Tibial artery (tissue), 4 donors: Measurements from ENCODE around the gene CCNH.

ENCODE experiments used
- DNase-seq, 2 donors: peaks; one replicate each; pipeline ENCODE4 v3.0.0-alpha.2; 2019
- H3K27ac ChIP-seq, 2 donors: fragments of 200-600 bp; sonication (generic) in 1 of 2; 1 replicate in 1 of 2; 2 replicates in 1 of 2; pipeline ENCODE4 v1.5.1; 2018 to 2019; ENCODE audit warnings: mild to moderate bottlenecking in 1 of 2
- H3K27me3 ChIP-seq, 2 donors: fragments of 200-600 bp; sonication (generic) in 1 of 2; one replicate each; pipeline versions ENCODE4 v1.5.1 to v1.6.0; 2016 to 2019
- H3K36me3 ChIP-seq, 3 donors: fragments of 200-600 bp; sonication (generic) in 2 of 3; one replicate each; pipeline ENCODE4 v1.5.1; 2016 to 2019; ENCODE audit warnings: mild to moderate bottlenecking in 2 of 3
- H3K4me1 ChIP-seq, 4 donors: fragments of 200-600 bp; sonication (generic) in 2 of 4; 1 replicate in 3 of 4; 2 replicates in 1 of 4; pipeline ENCODE4 v1.5.1; 2016 to 2019
- H3K4me3 ChIP-seq, 2 donors: fragments of 200-600 bp; sonication (generic) in 1 of 2; 1 replicate in 1 of 2; 2 replicates in 1 of 2; pipeline ENCODE4 v1.5.1; 2018 to 2019; ENCODE audit warnings: mild to moderate bottlenecking in 2 of 2
- H3K9me3 ChIP-seq, 3 donors: fragments of 200-600 bp; sonication (generic) in 1 of 3; one replicate each; pipeline ENCODE4 v1.5.1; 2016 to 2019
- intact Hi-C: fragments of 100-400 bp; cut with DNase I; formaldehyde crosslinking; loops from one replicate; pipeline ENCODE4 v1.15.0; 2023; ENCODE audit warnings: low total_unique reads
- TF ChIP-seq, protein P1 (sequence below), 2 experiments: fragments of 200-600 bp in 1 of 2; fragments of 450-650 bp in 1 of 2; IDR thresholded peaks; one replicate each; pipeline ENCODE4 v1.5.1; 2017 to 2019; ENCODE audit warnings: antibody characterized with exemption in 2 of 2, mild to moderate bottlenecking in 1 of 2, moderate library complexity in 1 of 2

Gene CCNH

DNA sequence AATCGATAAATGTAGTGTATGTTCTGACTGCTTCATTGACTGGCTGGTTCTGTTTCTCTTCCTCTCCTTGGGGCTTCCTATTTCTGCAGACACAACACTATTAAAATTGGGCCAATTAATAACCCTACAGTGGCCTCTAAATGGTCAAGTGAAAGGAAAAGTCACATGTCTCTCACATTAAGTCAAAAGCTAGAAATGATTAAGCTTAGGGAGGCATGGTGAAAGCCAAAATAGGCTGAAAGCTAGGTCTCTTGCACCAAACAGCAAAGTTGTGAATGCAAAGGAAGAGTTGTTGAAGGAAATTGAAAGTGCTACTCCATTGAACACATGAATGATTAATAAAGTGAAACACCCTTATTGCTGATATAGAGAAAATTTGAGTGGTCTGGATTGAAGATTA lies 58.2 kb downstream of the CCNH start:
- intact Hi-C loops = no loop called here
- TF ChIP-seq, protein P1, sequence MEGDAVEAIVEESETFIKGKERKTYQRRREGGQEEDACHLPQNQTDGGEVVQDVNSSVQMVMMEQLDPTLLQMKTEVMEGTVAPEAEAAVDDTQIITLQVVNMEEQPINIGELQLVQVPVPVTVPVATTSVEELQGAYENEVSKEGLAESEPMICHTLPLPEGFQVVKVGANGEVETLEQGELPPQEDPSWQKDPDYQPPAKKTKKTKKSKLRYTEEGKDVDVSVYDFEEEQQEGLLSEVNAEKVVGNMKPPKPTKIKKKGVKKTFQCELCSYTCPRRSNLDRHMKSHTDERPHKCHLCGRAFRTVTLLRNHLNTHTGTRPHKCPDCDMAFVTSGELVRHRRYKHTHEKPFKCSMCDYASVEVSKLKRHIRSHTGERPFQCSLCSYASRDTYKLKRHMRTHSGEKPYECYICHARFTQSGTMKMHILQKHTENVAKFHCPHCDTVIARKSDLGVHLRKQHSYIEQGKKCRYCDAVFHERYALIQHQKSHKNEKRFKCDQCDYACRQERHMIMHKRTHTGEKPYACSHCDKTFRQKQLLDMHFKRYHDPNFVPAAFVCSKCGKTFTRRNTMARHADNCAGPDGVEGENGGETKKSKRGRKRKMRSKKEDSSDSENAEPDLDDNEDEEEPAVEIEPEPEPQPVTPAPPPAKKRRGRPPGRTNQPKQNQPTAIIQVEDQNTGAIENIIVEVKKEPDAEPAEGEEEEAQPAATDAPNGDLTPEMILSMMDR (IDR thresholded peaks at IDR 0.05) = no peak
- H3K9me3 ChIP-seq = no peaks in the 10 kb centered on the region
- no peak overlapping the region for H3K27ac ChIP-seq
- H3K36me3 ChIP-seq = peaks cover 17 to 24% (median 17%) of the 10 kb centered on the region in 3 donors
- no peak for DNase-seq
- H3K27me3 ChIP-seq = no peaks in the 10 kb centered on the region
- no peaks in the 10 kb centered on the region for H3K4me1 ChIP-seq
- H3K4me3 ChIP-seq = no peak overlapping the region

DNA sequence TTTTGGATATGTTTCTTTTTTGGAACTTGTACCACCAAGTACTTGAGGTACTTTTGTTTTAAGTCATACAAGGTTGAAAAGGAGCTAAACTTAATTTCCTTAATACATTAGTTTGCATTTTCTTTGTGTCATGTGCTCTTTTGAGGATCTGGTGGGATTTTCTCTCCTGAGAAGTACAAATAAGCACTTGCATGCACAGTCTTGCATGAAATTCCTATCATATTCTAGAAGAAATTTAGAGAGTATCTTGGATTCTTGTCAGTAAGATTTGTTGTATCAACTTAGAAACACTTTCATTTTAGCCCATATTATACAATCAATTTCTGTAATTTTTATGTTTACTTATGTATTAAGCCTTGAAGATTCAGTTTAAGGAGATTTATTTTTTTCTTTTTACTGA lies 64.9 kb downstream of the CCNH start:
- no peak overlapping the region for H3K4me3 ChIP-seq
- H3K9me3 ChIP-seq = no peaks in the 10 kb centered on the region
- peaks cover 0 to 6% (median 0%) of the 10 kb centered on the region in 4 donors for H3K4me1 ChIP-seq
- intact Hi-C loops = no loop called here
- no peak for DNase-seq
- no peaks in the 10 kb centered on the region for H3K27me3 ChIP-seq
- TF ChIP-seq, protein P1 (IDR thresholded peaks at IDR 0.05) = no peak
- no peak overlapping the region for H3K27ac ChIP-seq
- peaks cover 16 to 19% (median 16%) of the 10 kb centered on the region in 3 donors for H3K36me3 ChIP-seq

DNA sequence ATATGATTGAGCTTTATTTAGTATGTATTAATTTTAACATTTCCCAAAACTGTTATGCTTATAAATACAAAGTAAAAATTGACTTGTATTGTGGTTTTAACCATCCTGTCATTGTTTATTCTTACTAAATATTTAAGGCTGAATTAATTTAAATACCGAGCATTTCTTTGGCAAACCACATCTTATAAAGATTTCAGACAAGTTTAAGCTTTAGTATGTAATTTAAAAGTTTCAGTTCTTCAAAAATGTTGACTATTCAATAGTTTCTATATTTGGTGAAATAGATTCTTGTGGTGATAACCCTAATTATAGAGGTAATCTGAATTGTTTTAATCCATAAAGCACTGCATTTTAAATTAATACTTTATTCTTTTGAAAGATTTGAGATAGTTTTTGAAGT lies 65.5 kb downstream of the CCNH start:
- Histone ChIP-seq H3K9me3 (no peaks in the 10 kb centered on the region), H3K4me3 (no peak overlapping the region), H3K36me3 (peaks cover 16 to 19% (median 19%) of the 10 kb centered on the region in 3 donors), H3K4me1 (peaks cover 0 to 6% (median 0%) of the 10 kb centered on the region in 4 donors), H3K27ac (no peak overlapping the region), H3K27me3 (no peaks in the 10 kb centered on the region)
- TF ChIP-seq, protein P1 (IDR thresholded peaks at IDR 0.05) = no peak
- no peak for DNase-seq
- intact Hi-C loops = no loop called here
